HG03095 (cell line): ENCODE data around the gene HGS.
"Not testable (repeated sequence)": the region's sequence is repeated elsewhere in the genome, so short reads cannot be mapped to it uniquely, and the experiment has no call there.

ENCODE experiments used
- ATAC-seq: cut with Tn5 transposase; IDR thresholded peaks from one replicate; pipeline ENCODE4 v1.9.1; 2021; ENCODE audit warnings: moderate library complexity; ENCODE audit not compliant: unreplicated experiment

Gene HGS

GRCh38 chr17:81738801-81739393 is 55.1 kb downstream of the HGS start:
- no peak for ATAC-seq

GRCh38 chr17:81739593-81739992 is 55.8 kb downstream of the HGS start:
- ATAC-seq = not testable (repeated sequence)

- ATAC-seq = no peak
Measured at GRCh38 chr17:81740395-81740961, 56.7 kb downstream of the HGS start.

GRCh38 chr17:81741049-81741593 is 57.3 kb downstream of the HGS start:
- ATAC-seq = no peak

GRCh38 chr17:81741594-81742452 is 58.0 kb downstream of the HGS start:
- ATAC-seq = no peak
